ENCODE results near the gene CORO2B.
A peak's percentile ranks its signal among the peaks of the same experiment; 100 is the strongest.

CORO2B gene

GRCh38 chr15:68578980-68579935 lies at the start of gene CORO2B:
CORO2B (plus strand) TSS chr15:68578993; CDS start chr15:68579263, 270 bp downstream.
- peak within 1 kb of the TSS; percentile 62 for H3K4me3 Mint-ChIP-seq
- H3K9me3 Mint-ChIP-seq: no peaks in the 10 kb centered on the region
- H3K27me3 Mint-ChIP-seq: peaks cover 63% of the 10 kb centered on the region
- H3K27ac Mint-ChIP-seq: no peak within 1 kb of the TSS
- peak; percentile 43 for DNase-seq
- H3K36me3 Mint-ChIP-seq (ENCODE audit: low read depth): no peaks in the 10 kb centered on the region
- H3K4me1 Mint-ChIP-seq (ENCODE audit: low read depth): peaks cover 7% of the 10 kb centered on the region

- peaks cover 2% of the 10 kb centered on the region for H3K36me3 Mint-ChIP-seq (ENCODE audit: low read depth)
- no peak overlapping the region for H3K4me3 Mint-ChIP-seq
- H3K9me3 Mint-ChIP-seq: peaks cover 24% of the 10 kb centered on the region
- H3K4me1 Mint-ChIP-seq (ENCODE audit: low read depth): peaks cover 18% of the 10 kb centered on the region
- H3K27me3 Mint-ChIP-seq: peaks cover 50% of the 10 kb centered on the region
- DNase-seq: no peak
- no peak overlapping the region for H3K27ac Mint-ChIP-seq
These were observed 47.2 kb upstream of the CORO2B start for GRCh38 chr15:68531387-68532179.

GRCh38 chr15:68536331-68537095 lies 42.3 kb upstream of the CORO2B start:
- H3K27ac Mint-ChIP-seq: no peak overlapping the region
- H3K9me3 Mint-ChIP-seq: peaks cover 19% of the 10 kb centered on the region
- H3K27me3 Mint-ChIP-seq: peaks cover 52% of the 10 kb centered on the region
- peaks cover 2% of the 10 kb centered on the region for H3K4me1 Mint-ChIP-seq (ENCODE audit: low read depth)
- H3K4me3 Mint-ChIP-seq: no peak overlapping the region
- peaks cover 2% of the 10 kb centered on the region for H3K36me3 Mint-ChIP-seq (ENCODE audit: low read depth)
- DNase-seq: no peak

GRCh38 chr15:68537097-68537496 lies 41.7 kb upstream of the CORO2B start:
- DNase-seq: no peak
- H3K4me1 Mint-ChIP-seq (ENCODE audit: low read depth): peaks cover 2% of the 10 kb centered on the region
- no peak overlapping the region for H3K4me3 Mint-ChIP-seq
- no peak overlapping the region for H3K27ac Mint-ChIP-seq
- H3K9me3 Mint-ChIP-seq: peaks cover 19% of the 10 kb centered on the region
- peaks cover 2% of the 10 kb centered on the region for H3K36me3 Mint-ChIP-seq (ENCODE audit: low read depth)
- peaks cover 58% of the 10 kb centered on the region for H3K27me3 Mint-ChIP-seq

GRCh38 chr15:68537506-68537905 lies 41.3 kb upstream of the CORO2B start:
- no peak overlapping the region for H3K27ac Mint-ChIP-seq
- H3K9me3 Mint-ChIP-seq: peaks cover 15% of the 10 kb centered on the region
- no peak overlapping the region for H3K4me3 Mint-ChIP-seq
- DNase-seq: no peak
- no peaks in the 10 kb centered on the region for H3K36me3 Mint-ChIP-seq (ENCODE audit: low read depth)
- peaks cover 2% of the 10 kb centered on the region for H3K4me1 Mint-ChIP-seq (ENCODE audit: low read depth)
- peaks cover 60% of the 10 kb centered on the region for H3K27me3 Mint-ChIP-seq

- no peak for DNase-seq
- no peaks in the 10 kb centered on the region for H3K36me3 Mint-ChIP-seq (ENCODE audit: low read depth)
- peaks cover 9% of the 10 kb centered on the region for H3K9me3 Mint-ChIP-seq
- peaks cover 2% of the 10 kb centered on the region for H3K4me1 Mint-ChIP-seq (ENCODE audit: low read depth)
- H3K27ac Mint-ChIP-seq: no peak overlapping the region
- peaks cover 66% of the 10 kb centered on the region for H3K27me3 Mint-ChIP-seq
- no peak overlapping the region for H3K4me3 Mint-ChIP-seq
These were observed 40.5 kb upstream of the CORO2B start for GRCh38 chr15:68538311-68538710.

GRCh38 chr15:68541743-68542142 lies 37.0 kb upstream of the CORO2B start:
- Mint-ChIP-seq H3K27ac (no peak overlapping the region), H3K4me3 (no peak overlapping the region), H3K36me3 (ENCODE audit: low read depth) (no peaks in the 10 kb centered on the region), H3K4me1 (ENCODE audit: low read depth) (peaks cover under 1% of the 10 kb centered on the region), H3K9me3 (peaks cover 2% of the 10 kb centered on the region), H3K27me3 (peaks cover 55% of the 10 kb centered on the region)
- DNase-seq: no peak

GRCh38 chr15:68542348-68542747 lies 36.4 kb upstream of the CORO2B start:
- no peaks in the 10 kb centered on the region for H3K4me1 Mint-ChIP-seq (ENCODE audit: low read depth)
- H3K27ac Mint-ChIP-seq: no peak overlapping the region
- no peak for DNase-seq
- no peak overlapping the region for H3K4me3 Mint-ChIP-seq
- peaks cover 54% of the 10 kb centered on the region for H3K27me3 Mint-ChIP-seq
- no peaks in the 10 kb centered on the region for H3K36me3 Mint-ChIP-seq (ENCODE audit: low read depth)
- peaks cover 2% of the 10 kb centered on the region for H3K9me3 Mint-ChIP-seq

GRCh38 chr15:68542771-68543164 lies 36.0 kb upstream of the CORO2B start:
- peaks cover 54% of the 10 kb centered on the region for H3K27me3 Mint-ChIP-seq
- H3K27ac Mint-ChIP-seq: no peak overlapping the region
- H3K4me3 Mint-ChIP-seq: no peak overlapping the region
- no peaks in the 10 kb centered on the region for H3K36me3 Mint-ChIP-seq (ENCODE audit: low read depth)
- no peaks in the 10 kb centered on the region for H3K4me1 Mint-ChIP-seq (ENCODE audit: low read depth)
- DNase-seq: no peak
- peaks cover 2% of the 10 kb centered on the region for H3K9me3 Mint-ChIP-seq

GRCh38 chr15:68543165-68544008 lies 35.4 kb upstream of the CORO2B start:
- H3K4me3 Mint-ChIP-seq: no peak overlapping the region
- H3K36me3 Mint-ChIP-seq (ENCODE audit: low read depth): no peaks in the 10 kb centered on the region
- H3K27ac Mint-ChIP-seq: no peak overlapping the region
- peaks cover 3% of the 10 kb centered on the region for H3K4me1 Mint-ChIP-seq (ENCODE audit: low read depth)
- no peak for DNase-seq
- H3K27me3 Mint-ChIP-seq: peaks cover 54% of the 10 kb centered on the region
- peaks cover 2% of the 10 kb centered on the region for H3K9me3 Mint-ChIP-seq

- Mint-ChIP-seq H3K4me1 (ENCODE audit: low read depth) (peaks cover 6% of the 10 kb centered on the region), H3K27ac (no peak overlapping the region), H3K9me3 (no peaks in the 10 kb centered on the region), H3K27me3 (peaks cover 52% of the 10 kb centered on the region), H3K36me3 (ENCODE audit: low read depth) (no peaks in the 10 kb centered on the region), H3K4me3 (no peak overlapping the region)
- no peak for DNase-seq
These were observed 32.5 kb upstream of the CORO2B start for GRCh38 chr15:68546318-68546717.

- Mint-ChIP-seq H3K4me1 (ENCODE audit: low read depth) (peaks cover 6% of the 10 kb centered on the region), H3K27me3 (peaks cover 45% of the 10 kb centered on the region), H3K27ac (no peak overlapping the region), H3K4me3 (no peak overlapping the region), H3K36me3 (ENCODE audit: low read depth) (no peaks in the 10 kb centered on the region), H3K9me3 (no peaks in the 10 kb centered on the region)
- DNase-seq: no peak
These were observed 30.4 kb upstream of the CORO2B start for GRCh38 chr15:68548364-68548763.

GRCh38 chr15:68550004-68550403 lies 28.8 kb upstream of the CORO2B start:
- H3K36me3 Mint-ChIP-seq (ENCODE audit: low read depth): no peaks in the 10 kb centered on the region
- no peak overlapping the region for H3K27ac Mint-ChIP-seq
- peaks cover 47% of the 10 kb centered on the region for H3K27me3 Mint-ChIP-seq
- H3K4me1 Mint-ChIP-seq (ENCODE audit: low read depth): peaks cover 6% of the 10 kb centered on the region
- H3K9me3 Mint-ChIP-seq: no peaks in the 10 kb centered on the region
- no peak overlapping the region for H3K4me3 Mint-ChIP-seq
- DNase-seq: no peak

All from activated T-cell treated with anti-CD3 and anti-CD28 coated beads, Interleukin-2, amount 50 U/mL, for 24 hours (primary cell).